SU-DHL-6 (cell line): ENCODE data around the gene MCAM.

Experiments used
- CTCF ChIP-seq: fragments of 200-600 bp; sonication (generic); IDR thresholded peaks from one replicate; pipeline ENCODE4 v1.5.1; 2017; ENCODE audit warnings: antibody characterized with exemption, mild to moderate bottlenecking, low read length, moderate library complexity; ENCODE audit not compliant: insufficient read depth, poor library complexity, severe bottlenecking
- EZH2phosphoT487 ChIP-seq: fragments of 200-600 bp; sonication (generic), shearing (Covaris generic); conservative IDR thresholded peaks from 2 replicates; pipeline ENCODE4 v1.6.1; 2018; ENCODE audit warnings: mild to moderate bottlenecking, antibody characterized with exemption, low read length, moderate library complexity, mixed read lengths

DNA sequence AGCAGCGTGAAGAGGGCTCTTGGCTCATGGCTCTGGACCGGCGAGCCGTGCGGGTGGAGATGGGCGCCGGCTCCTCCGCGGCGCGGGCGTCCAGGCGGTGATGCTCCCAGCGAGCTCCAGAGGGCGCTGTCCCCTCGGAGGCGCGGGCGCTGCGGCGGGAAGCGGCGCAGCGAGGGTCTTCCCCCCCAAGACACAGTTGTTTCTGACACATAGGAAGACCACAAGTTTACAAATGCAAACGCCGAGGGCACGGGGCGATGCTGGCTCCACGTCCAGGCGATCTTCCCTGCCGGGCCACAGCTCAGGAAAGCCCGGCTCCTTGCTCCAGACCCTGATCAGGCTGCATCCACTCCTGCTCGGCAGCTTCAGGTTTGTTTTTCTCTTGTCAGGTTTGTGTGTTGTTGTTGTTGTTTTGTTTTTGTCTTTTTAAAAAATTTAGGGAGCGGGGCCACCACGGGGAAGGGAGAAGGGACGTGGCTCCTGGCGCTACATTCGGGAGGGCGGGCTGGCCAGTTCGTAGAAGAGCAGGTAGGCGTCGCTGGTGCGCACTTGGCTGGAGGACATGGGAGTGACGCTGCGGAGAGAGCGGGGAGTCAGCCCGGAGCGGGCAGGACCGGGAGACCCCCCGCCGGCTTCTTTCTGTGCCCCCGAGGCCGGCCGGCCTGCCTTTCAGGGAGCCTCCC, 39.6 kb upstream of the MCAM start:
- TF ChIP-seq CTCF (peak; percentile 95), EZH2phosphoT487 (no peak)
